Dendritic cell treated with granulocyte-macrophage colony-stimulating factor and Interleukin-4, amounts not matched to agents 40 ng/mL and 50 ng/mL, for 4 days (primary cell): ENCODE data around the gene DHRS7B.
A peak's percentile ranks its signal among the peaks of the same experiment; 100 is the strongest.
"Not testable (repeated sequence)": the region's sequence is repeated elsewhere in the genome, so short reads cannot be mapped to it uniquely, and the experiment has no call there.

Experiments used
- H3K27ac Mint-ChIP-seq: one replicate; pipeline ENCODE4 v1.8.0; 2022; ENCODE audit warnings: mild to moderate bottlenecking, mixed read lengths
- H3K27me3 Mint-ChIP-seq: one replicate; pipeline ENCODE4 v1.8.0; 2022; ENCODE audit warnings: mild to moderate bottlenecking, mixed read lengths
- H3K36me3 Mint-ChIP-seq: one replicate; pipeline ENCODE4 v1.8.0; 2022; ENCODE audit warnings: low read depth, mixed read lengths
- H3K4me1 Mint-ChIP-seq: one replicate; pipeline ENCODE4 v1.8.0; 2022; ENCODE audit warnings: low read depth, mixed read lengths
- H3K4me3 Mint-ChIP-seq: one replicate; pipeline ENCODE4 v1.8.0; 2022; ENCODE audit warnings: mild to moderate bottlenecking, moderate library complexity, mixed read lengths
- H3K9me3 Mint-ChIP-seq: one replicate; pipeline ENCODE4 v1.8.0; 2022; ENCODE audit warnings: mixed read lengths
- intact Hi-C: fragments of 100-400 bp; cut with micrococcal nuclease; formaldehyde crosslinking; loops from one replicate; pipeline ENCODE4 v1.15.0; 2022

Gene DHRS7B

DNA sequence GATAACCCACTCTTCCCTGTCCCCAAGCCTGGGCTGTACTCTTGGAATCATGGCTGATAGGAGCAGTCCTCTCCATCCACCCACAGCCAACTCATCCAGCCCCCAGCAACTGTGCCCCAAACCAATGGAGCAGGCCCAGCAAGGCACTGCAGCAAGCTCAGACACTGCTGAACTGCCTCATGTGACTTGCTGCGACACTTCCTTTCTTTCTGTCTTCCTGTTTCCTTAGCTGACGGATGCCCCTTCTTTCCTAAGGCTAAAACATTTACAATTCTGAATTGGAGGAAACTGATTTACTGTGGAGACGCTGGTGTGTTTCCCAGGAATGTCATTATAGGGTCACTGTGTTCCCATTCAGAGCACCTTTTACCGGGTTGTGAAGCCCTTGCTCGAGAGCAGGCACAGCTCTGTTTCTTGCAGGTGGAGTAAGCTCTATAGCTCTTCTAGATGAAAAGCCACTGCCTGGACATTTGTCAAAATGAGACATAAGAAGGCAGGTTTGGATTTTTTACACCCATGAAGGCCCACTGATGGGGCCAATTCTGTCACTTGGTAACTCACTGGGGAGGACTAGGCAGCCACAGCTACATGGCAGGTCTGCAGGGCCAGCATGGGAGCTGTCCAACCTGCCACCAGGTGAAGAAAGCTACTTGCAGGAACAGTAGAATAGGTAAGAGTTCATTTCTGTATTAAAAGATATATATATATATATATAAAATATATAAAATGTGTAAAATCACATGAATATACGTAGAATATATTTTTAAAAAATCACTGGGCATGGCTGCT, 59.8 kb downstream of the DHRS7B start:
- Mint-ChIP-seq H3K27ac (peak overlapping the region; percentile 68), H3K4me1 (peaks cover 11% of the 10 kb centered on the region), H3K9me3 (no peaks in the 10 kb centered on the region), H3K36me3 (peaks cover 64% of the 10 kb centered on the region), H3K27me3 (no peaks in the 10 kb centered on the region), H3K4me3 (no peak overlapping the region)
- intact Hi-C loops, result no loop called here

DNA sequence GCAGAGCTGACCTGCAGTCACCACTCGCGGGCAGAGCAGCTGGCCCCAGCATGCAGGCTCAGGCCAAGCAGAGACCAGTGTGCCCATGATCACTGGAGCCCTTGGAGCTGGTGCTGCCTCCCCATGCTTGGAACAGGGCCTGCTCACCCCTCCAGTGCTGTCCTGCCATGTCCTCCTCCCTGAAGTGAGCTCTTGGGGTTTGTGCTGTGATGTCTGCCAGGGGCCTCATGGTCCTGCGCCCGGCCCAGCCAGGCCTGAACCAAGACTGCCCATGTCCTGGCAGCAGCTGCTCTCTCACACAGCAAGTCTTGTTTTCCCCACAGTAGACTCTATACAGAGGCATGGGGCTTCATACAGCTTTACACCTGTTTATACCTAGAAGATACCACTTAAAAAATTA, 62.6 kb downstream of the DHRS7B start:
- peaks cover 71% of the 10 kb centered on the region for H3K36me3 Mint-ChIP-seq

DNA sequence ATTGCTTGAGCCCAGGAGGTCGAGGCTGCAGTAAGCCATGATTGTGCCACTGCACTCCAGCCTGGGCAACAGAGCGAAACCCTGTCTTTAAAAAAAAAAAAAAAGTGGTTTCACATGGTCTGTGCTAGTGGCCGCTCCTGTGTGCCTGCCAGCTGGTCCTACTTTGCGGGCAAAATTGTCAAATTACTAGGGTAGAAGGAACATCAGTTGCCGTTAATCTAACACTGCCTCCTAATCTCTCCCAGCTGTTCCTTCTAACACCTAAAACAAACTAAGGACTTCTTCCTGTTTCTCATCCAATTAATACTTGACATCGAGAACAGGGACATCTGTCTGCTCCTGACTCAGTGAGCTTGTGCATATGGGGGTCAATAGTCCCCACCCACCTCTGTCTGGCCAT, 63.3 kb downstream of the DHRS7B start:
- Mint-ChIP-seq H3K27ac (no peak overlapping the region), H3K4me3 (no peak overlapping the region), H3K4me1 (peaks cover 29% of the 10 kb centered on the region), H3K36me3 (peaks cover 64% of the 10 kb centered on the region), H3K27me3 (no peaks in the 10 kb centered on the region), H3K9me3 (no peaks in the 10 kb centered on the region)
- intact Hi-C loops, result no loop called here

More for the DNA sequence above, 62.6 kb downstream of the DHRS7B start:
- H3K9me3 Mint-ChIP-seq, result no peaks in the 10 kb centered on the region
- no peak overlapping the region for H3K27ac Mint-ChIP-seq
- H3K4me1 Mint-ChIP-seq, result peaks cover 24% of the 10 kb centered on the region
- no peak overlapping the region for H3K4me3 Mint-ChIP-seq
- intact Hi-C loops, result no loop called here
- no peaks in the 10 kb centered on the region for H3K27me3 Mint-ChIP-seq

DNA sequence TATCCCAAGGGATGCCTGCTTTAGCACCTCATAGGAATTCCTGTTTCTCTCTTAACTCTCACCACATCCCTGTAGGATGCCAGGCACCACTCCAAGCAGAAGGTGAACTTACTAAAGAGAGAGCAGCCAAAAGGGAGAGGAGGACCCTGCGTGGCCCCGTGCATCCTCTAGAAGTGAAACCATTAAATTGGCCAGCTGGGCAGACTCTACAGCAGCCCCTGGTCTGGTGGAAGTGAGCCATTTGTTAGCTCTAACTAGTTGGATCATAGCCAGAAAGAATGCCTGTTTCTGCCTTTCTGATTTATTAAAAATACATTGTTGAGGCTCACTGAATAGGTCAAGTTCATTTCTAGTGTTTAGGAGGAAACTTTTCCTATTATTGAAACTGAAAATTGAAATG, 64.9 kb downstream of the DHRS7B start:
- Mint-ChIP-seq H3K4me1 (peaks cover 22% of the 10 kb centered on the region), H3K27me3 (no peaks in the 10 kb centered on the region), H3K4me3 (no peak overlapping the region), H3K9me3 (no peaks in the 10 kb centered on the region), H3K36me3 (peaks cover 64% of the 10 kb centered on the region), H3K27ac (no peak overlapping the region)
- intact Hi-C loops, result no loop called here

DNA sequence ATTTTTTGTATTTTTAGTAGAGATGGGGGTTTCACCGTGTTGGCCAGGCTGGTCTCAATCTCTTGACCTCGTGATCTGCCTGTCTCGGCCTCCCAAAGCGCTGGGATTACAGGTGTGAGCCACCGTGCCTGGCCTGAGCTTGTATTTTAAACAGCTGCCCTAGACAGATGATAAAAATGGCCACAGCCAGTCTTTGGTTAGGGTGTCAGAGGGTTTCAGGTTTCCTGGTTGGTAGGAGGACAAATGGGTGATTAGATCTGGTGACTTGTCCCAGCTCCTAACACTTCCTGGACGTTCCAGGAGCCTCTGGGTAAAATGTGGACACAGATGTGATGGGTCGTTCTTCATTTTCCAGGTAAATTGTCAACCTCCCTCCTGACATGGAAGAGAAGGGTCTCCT, 65.7 kb downstream of the DHRS7B start:
- Mint-ChIP-seq H3K36me3 (peaks cover 70% of the 10 kb centered on the region), H3K4me1 (peaks cover 21% of the 10 kb centered on the region)
- intact Hi-C loops, H3K9me3 Mint-ChIP-seq, H3K27ac Mint-ChIP-seq, H3K27me3 Mint-ChIP-seq, H3K4me3 Mint-ChIP-seq: not testable (repeated sequence)

DNA sequence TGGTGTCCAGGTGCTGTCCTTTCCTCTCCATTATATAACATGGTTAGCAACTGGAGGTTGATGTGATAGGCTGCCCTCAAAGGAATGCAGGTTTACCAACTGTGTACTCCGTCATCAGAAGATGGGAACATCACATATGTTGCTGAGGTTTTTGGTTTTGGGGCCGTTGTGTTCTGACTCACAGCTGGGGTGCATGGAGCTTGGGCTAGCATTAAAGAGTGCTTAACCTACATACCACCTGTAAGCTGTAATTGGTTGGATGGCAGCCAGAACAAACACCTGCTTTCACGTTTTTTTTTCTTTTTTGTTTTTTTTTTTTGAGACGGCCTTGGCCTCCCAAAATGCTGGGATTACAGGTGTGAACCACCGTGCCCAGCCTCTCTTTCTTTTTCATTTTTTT, 66.3 kb downstream of the DHRS7B start:
- intact Hi-C loops, result no loop called here
- Mint-ChIP-seq H3K36me3 (peaks cover 76% of the 10 kb centered on the region), H3K27me3 (no peaks in the 10 kb centered on the region), H3K9me3 (no peaks in the 10 kb centered on the region), H3K27ac (no peak overlapping the region), H3K4me3 (no peak overlapping the region), H3K4me1 (peaks cover 21% of the 10 kb centered on the region)

DNA sequence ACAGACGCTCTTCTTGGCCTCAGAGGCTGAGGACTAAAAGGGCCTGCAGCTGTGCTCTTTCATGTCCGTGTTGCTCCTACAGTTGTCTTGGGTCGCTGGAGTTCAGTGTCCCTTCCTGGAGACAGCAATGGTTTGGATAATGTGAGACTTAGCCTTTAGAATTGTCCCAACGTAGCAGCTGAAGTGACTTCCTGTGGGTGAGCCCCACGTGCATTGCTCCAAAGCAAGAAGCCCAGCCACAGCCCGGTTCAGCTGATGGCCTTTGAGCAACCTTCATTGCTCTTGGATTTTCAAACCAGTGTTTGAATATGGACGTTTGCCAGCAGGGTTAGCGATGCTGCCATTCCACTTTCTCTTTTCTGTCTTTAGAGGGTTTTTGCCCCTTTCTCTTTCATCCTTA, 67.5 kb downstream of the DHRS7B start:
- Mint-ChIP-seq H3K36me3 (peaks cover 74% of the 10 kb centered on the region), H3K27ac (no peak overlapping the region)

DNA sequence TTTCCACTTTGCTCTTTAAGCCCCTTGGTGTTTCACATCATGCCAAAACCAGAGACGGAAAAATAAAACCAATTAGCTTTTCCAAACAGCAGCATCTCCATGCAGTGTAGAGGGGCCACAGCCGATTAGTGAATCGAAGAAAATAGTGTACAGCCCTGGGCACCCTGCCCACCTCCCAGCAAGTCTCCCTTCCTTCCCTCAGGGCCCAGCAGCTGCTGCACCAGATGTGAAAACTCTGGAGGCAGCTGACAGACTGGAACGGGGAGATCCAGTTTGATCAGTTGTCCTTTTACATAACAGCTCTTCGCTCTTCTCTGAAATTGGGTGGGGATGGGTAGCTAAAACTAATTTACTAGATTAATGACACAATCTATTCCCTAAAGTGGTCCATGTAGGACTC, 67.9 kb downstream of the DHRS7B start:
- H3K9me3 Mint-ChIP-seq, result no peaks in the 10 kb centered on the region
- peaks cover 27% of the 10 kb centered on the region for H3K4me1 Mint-ChIP-seq
- intact Hi-C loops, result no loop called here
- peaks cover 69% of the 10 kb centered on the region for H3K36me3 Mint-ChIP-seq
- no peak overlapping the region for H3K27ac Mint-ChIP-seq
- no peaks in the 10 kb centered on the region for H3K27me3 Mint-ChIP-seq
- H3K4me3 Mint-ChIP-seq, result no peak overlapping the region

More for the DNA sequence above, 67.5 kb downstream of the DHRS7B start:
- Mint-ChIP-seq H3K9me3 (no peaks in the 10 kb centered on the region), H3K4me3 (no peak overlapping the region), H3K27me3 (no peaks in the 10 kb centered on the region), H3K4me1 (peaks cover 22% of the 10 kb centered on the region)
- intact Hi-C loops, result no loop called here

DNA sequence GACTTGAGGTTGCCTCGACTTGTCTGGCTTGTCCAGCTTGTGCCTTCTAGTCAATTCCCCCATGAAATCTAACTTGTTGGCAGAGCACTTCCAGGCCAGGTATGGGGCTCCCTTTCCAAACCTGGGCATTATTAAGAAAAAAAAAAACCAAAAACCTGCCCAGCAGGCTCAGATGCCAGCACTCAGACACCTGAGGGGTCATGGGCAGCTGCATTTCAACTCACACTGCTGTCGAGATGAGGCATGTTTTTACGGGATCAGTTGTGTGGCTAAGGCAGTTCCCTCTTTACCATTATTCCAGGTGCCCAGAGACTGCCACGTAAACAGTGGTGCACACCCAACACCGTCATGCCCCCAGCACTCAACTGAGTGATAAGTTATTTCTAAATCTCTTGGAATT, 69.4 kb downstream of the DHRS7B start:
- Mint-ChIP-seq H3K27ac (no peak overlapping the region), H3K9me3 (no peaks in the 10 kb centered on the region), H3K4me1 (peaks cover 41% of the 10 kb centered on the region), H3K36me3 (peaks cover 67% of the 10 kb centered on the region), H3K27me3 (no peaks in the 10 kb centered on the region), H3K4me3 (no peak overlapping the region)
- intact Hi-C loops, result no loop called here

DNA sequence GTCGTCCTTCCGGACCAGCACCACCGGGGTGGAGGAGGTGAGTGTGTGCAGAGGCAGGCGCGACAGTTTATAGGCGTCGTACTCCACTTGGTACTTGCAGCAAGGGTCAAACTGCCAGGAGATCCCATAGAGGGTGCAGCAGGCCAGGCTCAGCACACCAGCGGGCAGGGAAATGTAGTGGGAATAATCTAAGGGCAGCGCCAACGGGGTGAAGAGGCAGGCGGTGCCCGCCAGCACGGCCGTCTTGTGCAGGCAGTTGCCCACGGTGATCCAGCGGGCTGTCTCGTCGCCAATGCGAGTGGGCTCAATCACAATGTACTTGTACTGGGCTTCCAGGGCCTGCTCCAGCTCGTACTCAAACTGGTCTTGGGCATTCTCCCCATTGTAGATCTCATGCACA, 71.6 kb downstream of the DHRS7B start:
- Mint-ChIP-seq H3K9me3 (no peaks in the 10 kb centered on the region), H3K27me3 (no peaks in the 10 kb centered on the region), H3K4me3 (no peak overlapping the region), H3K4me1 (peaks cover 37% of the 10 kb centered on the region), H3K36me3 (peaks cover 76% of the 10 kb centered on the region), H3K27ac (no peak overlapping the region)
- intact Hi-C loops, result no loop called here

DNA sequence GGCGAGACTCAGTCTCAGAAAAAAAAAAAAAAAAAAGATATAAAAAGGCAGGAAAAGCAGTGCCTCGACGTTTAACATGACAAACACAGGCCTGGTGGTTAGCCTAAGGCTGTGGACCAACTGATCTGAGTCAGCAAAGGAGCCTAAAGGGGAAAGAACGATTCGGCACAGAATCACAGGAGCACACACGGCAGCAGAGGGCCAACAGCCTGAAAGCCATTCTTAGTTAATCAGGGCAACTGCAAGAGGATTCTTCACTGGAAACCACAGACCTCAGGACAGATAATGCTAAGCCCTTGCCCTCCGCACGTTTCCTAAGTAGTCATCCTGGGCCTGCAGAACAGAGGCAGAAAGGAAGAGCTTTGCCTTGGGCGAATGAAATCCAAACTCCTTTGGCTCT, 72.5 kb downstream of the DHRS7B start:
- intact Hi-C loops, result no loop called here
- Mint-ChIP-seq H3K4me3 (no peak overlapping the region), H3K36me3 (peaks cover 71% of the 10 kb centered on the region)

DNA sequence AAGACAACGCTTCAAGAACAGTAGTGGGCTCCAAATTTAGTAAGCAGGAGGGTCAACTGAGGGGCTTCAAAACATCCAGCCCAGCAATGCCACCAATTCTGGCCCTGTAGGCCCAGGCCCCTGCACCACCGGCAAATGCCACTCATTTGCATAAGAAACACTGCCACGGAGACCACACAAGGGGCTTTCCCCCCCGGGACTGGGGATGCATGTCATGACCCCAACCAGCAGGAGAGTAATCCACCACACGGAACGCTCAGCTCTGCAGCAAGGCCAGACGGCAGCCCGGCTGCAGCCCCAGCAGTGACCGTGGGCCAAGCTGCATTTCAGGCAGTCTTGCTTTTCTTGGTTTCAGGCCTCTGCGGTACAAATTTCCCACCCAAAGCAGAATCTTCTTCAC, 73.1 kb downstream of the DHRS7B start:
- Mint-ChIP-seq H3K27ac (no peak overlapping the region), H3K9me3 (no peaks in the 10 kb centered on the region), H3K4me3 (no peak overlapping the region), H3K4me1 (peaks cover 33% of the 10 kb centered on the region), H3K27me3 (no peaks in the 10 kb centered on the region), H3K36me3 (peaks cover 71% of the 10 kb centered on the region)
- intact Hi-C loops, result no loop called here

More for the DNA sequence above, 72.5 kb downstream of the DHRS7B start:
- H3K27me3 Mint-ChIP-seq, result no peaks in the 10 kb centered on the region
- no peak overlapping the region for H3K27ac Mint-ChIP-seq
- no peaks in the 10 kb centered on the region for H3K9me3 Mint-ChIP-seq
- peaks cover 33% of the 10 kb centered on the region for H3K4me1 Mint-ChIP-seq

DNA sequence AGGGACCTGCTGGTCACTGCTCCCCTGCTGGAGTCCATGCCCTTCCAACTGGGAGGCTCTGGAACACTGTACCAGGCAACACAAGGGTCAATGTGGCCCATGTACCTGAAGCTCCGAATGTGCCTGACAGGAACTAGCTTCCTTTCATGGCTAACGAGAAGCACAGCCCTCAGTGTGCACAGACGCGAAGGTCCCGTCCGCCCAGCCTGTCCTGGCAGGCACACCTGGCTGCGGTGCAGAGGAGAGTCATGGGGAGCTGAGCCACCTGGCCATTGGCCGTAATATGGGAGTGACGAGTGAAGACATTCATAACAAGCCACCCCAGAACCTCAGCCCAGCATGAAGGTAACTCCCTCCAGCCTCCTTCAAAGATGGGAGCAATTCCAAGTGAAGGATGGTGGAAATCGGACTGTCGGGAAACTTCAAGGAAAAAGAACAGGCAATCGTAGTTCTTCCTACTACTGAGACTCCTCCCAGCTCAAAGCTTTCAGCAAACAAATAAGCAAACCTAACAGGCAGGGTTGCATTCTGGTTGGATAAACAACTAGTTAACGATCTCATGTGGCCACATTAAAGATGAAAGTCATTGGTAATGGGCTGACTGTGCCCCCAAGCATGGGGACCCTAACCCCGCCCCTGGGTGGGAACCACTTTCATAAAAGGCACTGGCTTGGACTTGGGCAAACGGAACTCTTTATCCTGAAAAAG, 74.0 kb downstream of the DHRS7B start:
- H3K36me3 Mint-ChIP-seq, result peaks cover 76% of the 10 kb centered on the region
- intact Hi-C loops, result no loop called here
- no peak overlapping the region for H3K27ac Mint-ChIP-seq

DNA sequence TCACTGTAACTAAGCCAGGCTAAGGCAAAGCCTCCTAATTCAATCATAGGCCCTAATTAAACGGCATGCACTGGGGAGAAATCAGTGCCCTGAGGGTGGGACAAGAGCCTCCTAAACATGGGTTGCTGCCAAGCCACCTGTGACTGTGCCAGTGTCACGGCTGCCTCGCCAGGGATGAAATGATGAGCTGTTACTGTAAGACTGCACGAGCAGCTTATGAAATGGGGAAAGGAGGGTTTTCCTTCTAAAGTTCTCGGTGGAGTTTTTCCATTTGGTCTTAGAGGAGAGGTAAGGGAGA, 74.5 kb downstream of the DHRS7B start:
- no peak overlapping the region for H3K27ac Mint-ChIP-seq
- peaks cover 45% of the 10 kb centered on the region for H3K4me1 Mint-ChIP-seq
- H3K36me3 Mint-ChIP-seq, result peaks cover 76% of the 10 kb centered on the region

More for the DNA sequence above, 74.0 kb downstream of the DHRS7B start:
- Mint-ChIP-seq H3K27me3 (no peaks in the 10 kb centered on the region), H3K9me3 (no peaks in the 10 kb centered on the region), H3K4me3 (no peak overlapping the region), H3K4me1 (peaks cover 40% of the 10 kb centered on the region)

DNA sequence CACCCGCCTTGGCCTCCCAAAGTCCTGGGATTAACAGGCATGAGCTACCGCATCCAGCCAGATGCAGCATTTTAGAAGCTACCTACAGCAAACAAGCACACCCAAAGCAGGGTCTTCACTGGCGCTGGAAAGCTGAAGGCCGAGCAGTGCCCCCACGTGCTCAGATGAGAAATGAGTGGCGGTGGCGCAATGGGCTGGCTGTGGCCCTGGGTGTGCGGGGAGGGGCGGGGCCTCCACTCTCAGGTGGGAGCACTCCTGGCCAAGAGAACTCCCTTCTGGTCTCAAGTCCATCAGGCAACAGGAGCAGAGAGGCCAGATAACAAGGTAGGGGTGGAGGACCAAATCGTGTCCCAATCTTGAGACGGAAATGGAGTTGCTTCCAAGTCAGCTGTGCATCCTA, 75.1 kb downstream of the DHRS7B start:
- Mint-ChIP-seq H3K4me3 (no peak overlapping the region), H3K9me3 (no peaks in the 10 kb centered on the region), H3K4me1 (peaks cover 46% of the 10 kb centered on the region), H3K27ac (no peak overlapping the region), H3K27me3 (no peaks in the 10 kb centered on the region), H3K36me3 (peaks cover 71% of the 10 kb centered on the region)
- intact Hi-C loops, result no loop called here

More for the DNA sequence above, 74.5 kb downstream of the DHRS7B start:
- intact Hi-C loops, result no loop called here
- H3K27me3 Mint-ChIP-seq, result no peaks in the 10 kb centered on the region
- no peaks in the 10 kb centered on the region for H3K9me3 Mint-ChIP-seq
- no peak overlapping the region for H3K4me3 Mint-ChIP-seq
